GM18508 (cell line): Measurements from ENCODE around the gene PROSER3.

Source experiments
- ATAC-seq: cut with Tn5 transposase; IDR thresholded peaks from one replicate; pipeline ENCODE4 v1.9.1; 2021; ENCODE audit warnings: moderate number of reproducible peaks; ENCODE audit not compliant: insufficient read depth, unreplicated experiment

The PROSER3 gene

GRCh38 chr19:35757749-35758608, at the start of gene PROSER3:
Gene PROSER3, plus strand, starts transcription at chr19:35758176. Its CDS starts 40 bp downstream, at chr19:35758216.
- ATAC-seq = peak; percentile 87

GRCh38 chr19:35708391-35708790, 49.6 kb upstream of the PROSER3 start:
- no peak for ATAC-seq

GRCh38 chr19:35710784-35711723, 46.9 kb upstream of the PROSER3 start:
- ATAC-seq = peak; percentile 31

GRCh38 chr19:35712567-35713505, 45.1 kb upstream of the PROSER3 start:
- no peak for ATAC-seq

DNA sequence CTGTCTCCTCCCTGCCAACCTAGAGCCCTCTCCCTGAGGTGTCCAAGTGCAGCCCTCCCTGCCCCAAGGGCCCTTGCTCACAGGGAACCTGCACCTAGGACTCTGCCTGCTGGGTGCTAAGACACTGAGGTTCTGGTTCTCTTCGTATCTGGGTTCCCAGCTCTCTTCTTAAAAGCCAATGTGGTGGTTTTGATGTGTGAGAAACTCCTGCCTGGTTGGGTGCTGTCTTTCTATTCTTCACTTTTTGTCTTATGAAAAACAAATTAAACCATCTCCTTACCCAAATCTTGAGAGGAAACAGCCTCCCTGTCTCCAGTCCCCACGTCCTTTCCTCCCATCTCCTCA, 44.5 kb upstream of the PROSER3 start:
- ATAC-seq = no peak

DNA sequence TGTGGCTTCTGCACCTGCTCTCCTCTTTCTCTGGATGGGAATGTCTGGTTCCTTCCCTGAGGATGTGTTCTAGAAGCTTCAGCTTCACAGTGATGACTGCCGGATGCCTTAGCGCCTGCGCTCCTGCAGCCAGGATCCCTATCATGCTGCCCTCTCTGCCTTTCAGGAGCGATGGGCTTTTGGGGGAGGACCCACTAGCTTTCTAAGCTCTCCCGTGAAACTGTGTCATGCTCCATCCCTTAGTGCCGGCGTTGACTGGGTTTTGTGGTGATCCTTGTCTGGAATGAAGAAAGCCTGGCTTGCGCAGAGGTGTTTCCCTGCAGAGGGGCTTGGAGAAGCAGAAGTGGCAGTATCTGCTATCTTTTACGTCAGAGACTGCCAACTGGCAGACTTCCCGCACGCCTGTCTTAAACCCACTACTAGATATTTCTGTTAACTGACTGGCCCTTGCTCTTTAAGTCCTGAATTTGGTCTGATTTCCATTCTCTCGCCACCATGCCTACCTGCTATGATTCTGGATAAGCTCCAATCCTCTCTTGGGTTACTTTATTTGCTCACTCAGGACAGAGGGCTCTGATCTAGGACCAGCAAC, 44.0 kb upstream of the PROSER3 start:
- no peak for ATAC-seq

GRCh38 chr19:35714601-35715354, 43.2 kb upstream of the PROSER3 start:
- ATAC-seq = no peak

DNA sequence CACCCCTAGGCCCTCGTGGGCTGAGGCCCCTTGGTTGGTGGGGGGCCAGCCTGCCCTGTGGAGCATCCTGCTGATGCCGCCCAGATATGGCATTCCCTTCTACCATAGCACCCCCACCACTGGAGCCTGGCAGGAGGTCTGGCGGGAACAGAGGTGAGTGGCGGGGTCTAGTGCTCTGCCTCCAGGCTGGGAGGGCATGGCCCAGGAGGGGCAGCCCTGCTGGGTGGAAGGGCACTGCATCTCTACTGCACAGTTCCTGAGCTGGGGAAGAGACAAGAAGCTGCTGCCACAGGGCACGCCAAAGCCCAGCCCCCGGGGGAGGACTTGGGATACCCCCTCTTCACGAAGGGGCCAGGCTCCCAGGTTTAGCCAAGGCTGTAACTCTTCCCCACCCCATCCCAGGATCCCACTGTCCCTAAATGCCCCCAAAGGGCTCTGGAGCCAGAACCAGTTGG, 42.6 kb upstream of the PROSER3 start:
- no peak for ATAC-seq

DNA sequence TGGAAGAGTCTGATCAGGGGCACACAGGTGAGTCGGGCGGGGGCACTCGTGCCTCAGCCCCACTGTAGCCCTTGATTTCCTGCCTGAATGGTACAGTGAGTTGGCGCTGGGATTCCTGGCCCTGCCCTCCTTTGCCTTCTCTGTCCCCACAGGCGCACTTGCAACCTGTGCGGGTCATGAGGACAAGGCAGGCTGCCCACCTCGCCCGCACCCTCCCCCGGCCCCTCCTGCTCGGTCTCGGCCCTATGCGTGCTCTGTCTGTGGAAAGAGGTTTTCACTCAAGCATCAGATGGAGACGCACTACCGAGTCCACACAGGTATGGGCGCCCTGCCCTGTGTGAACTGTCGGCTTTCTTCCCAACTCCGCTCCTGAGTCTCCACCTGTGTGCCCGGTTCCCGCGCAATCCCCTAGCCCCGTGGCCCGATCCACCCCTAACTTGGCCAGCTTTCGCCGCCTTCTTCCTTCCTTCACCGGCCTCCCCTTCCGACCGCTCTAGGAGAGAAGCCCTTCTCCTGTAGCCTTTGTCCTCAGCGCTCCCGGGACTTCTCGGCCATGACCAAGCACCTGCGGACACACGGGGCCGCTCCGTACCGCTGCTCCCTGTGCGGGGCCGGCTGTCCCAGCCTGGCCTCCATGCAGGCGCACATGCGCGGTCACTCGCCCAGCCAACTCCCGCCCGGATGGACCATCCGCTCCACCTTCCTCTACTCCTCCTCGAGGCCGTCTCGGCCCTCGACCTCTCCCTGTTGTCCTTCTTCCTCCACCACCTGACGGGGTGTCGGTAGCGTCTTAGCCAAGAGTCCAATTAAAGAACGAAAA, 41.8 kb upstream of the PROSER3 start:
- no peak for ATAC-seq

DNA sequence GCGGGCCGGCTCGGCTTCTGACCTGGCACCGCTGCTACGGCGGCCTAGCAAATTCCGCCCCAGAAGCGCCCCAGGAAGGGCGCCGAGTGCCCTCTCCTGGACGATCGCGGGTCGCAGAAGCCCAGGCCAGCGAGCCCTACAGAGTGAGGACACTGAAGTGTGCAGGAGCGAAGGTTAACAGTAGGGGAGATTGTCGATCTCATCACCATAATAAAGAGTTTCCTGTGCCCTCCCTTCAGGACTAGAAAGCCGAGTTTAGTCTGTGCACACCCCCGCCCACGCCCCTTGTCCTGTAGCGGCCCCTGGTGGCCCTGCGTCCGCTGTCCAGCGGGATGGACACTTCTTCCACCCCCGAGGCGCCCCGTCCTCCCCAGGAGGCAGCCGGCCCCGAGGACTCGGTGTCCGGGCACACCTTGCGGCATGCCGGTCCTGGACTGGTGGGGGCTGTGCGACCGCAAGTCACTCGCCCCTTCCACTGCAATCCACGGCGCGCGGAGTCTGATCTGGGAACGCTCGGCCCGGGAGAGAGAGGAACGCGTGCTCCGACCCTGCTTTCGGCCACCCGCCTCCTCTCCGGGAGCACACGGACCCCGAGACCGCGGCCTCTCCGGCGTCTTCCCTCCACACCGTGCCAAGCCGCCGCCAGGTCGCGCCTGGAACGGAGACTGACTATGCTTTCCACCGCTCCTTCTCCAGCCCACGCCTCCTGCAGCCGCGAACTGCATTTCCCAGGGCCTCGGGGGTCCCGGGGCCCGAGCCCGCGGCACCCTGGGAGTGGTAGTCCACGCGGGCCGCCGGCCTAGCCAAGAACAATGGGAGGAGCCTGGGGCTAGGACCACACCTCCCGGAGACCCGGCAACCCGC, 40.9 kb upstream of the PROSER3 start:
- no peak for ATAC-seq

GRCh38 chr19:35717665-35718344, 40.2 kb upstream of the PROSER3 start, which contains the start of gene KMT2B:
Gene KMT2B, plus strand, starts transcription at chr19:35718003. Its CDS starts 16 bp downstream, at chr19:35718019.
- ATAC-seq = no peak

DNA sequence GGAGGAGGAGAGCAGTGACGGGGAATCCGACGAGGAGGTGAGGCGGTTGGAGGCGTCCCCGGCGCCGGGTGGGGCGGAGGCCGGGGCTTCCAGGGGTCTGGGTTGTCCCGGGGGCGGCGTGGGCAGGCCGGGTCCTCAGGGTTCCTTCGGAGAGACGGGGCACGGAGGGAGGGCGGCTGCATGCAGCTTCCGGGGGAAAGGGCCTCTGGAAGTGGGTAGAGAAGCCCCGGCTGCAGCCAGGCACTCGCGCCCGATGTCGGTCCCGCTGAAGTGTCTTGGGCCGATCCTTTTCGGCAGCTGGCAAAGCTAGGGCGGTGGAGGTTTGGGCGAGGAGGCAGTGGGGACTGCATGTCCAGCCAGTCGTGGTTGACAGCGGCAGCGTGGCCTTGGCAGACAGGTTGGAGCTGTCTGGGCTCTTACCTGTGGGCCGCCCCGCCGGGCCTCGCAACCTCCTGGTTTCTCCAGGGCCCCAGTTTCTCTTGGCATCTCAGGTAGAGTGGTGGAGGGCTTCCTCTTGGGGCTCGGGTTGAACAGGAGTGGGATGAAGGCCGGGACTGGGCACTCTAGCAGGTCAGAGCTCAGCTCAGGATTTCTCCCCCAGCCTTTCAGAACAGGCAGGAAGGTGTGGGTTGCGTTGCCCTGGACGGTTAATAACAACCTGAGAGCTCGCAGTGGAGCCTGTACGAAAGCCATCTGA, 39.5 kb upstream of the PROSER3 start:
- ATAC-seq = no peak

- no peak for ATAC-seq
These were observed 38.4 kb upstream of the PROSER3 start for GRCh38 chr19:35719402-35720162.

DNA sequence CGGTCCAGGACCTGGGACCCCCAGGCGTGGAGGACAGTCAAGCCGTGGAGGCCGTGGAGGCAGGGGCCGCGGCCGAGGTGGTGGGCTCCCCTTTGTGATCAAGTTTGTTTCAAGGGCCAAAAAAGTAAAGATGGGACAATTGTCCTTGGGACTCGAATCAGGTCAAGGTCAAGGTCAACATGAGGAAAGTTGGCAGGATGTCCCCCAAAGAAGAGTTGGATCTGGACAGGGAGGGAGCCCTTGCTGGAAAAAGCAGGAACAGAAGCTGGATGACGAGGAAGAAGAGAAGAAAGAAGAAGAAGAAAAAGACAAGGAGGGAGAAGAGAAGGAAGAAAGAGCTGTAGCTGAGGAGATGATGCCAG, 37.8 kb upstream of the PROSER3 start:
- ATAC-seq = no peak

GRCh38 chr19:35720648-35721047, 37.3 kb upstream of the PROSER3 start:
- ATAC-seq = no peak
